Parathyroid adenoma (tissue), 2 donors: ENCODE measurements around the gene DBN1.
A peak's percentile ranks its signal among the peaks of the same experiment; 100 is the strongest.

Experiments used
- H2AFZ ChIP-seq: fragments of 300-600 bp; sonication (generic); one replicate; pipeline ENCODE4 v1.7.0; 2017; ENCODE audit warnings: antibody characterized with exemption, mild to moderate bottlenecking
- H3K27ac ChIP-seq: fragments of 300-600 bp; sonication (generic); one replicate; pipeline ENCODE4 v1.7.0; 2017
- H3K27me3 ChIP-seq: fragments of 300-600 bp; sonication (generic); one replicate; pipeline ENCODE4 v1.7.0; 2017; ENCODE audit warnings: low read length; ENCODE audit not compliant: control insufficient read depth, insufficient read depth
- H3K36me3 ChIP-seq: fragments of 300-600 bp; sonication (generic); one replicate; pipeline ENCODE4 v1.7.0; 2017; ENCODE audit warnings: low read length; ENCODE audit not compliant: control insufficient read depth, insufficient read depth
- H3K4me1 ChIP-seq: fragments of 300-600 bp; sonication (generic); one replicate; pipeline ENCODE4 v1.7.0; 2017; ENCODE audit warnings: control low read depth
- H3K4me2 ChIP-seq: fragments of 300-600 bp; sonication (generic); one replicate; pipeline ENCODE4 v1.7.0; 2017; ENCODE audit warnings: low read length
- H3K4me3 ChIP-seq: fragments of 300-600 bp; sonication (generic); one replicate; pipeline ENCODE4 v1.7.0; 2017; ENCODE audit warnings: low read depth, low read length
- H3K79me2 ChIP-seq: fragments of 300-600 bp; sonication (generic); one replicate; pipeline ENCODE4 v1.7.0; 2017; ENCODE audit warnings: control low read depth
- H3K9ac ChIP-seq: fragments of 300-600 bp; sonication (generic); one replicate; pipeline ENCODE4 v1.7.0; 2017; ENCODE audit warnings: mild to moderate bottlenecking
- H3K9me3 ChIP-seq: fragments of 300-600 bp; sonication (generic); one replicate; pipeline ENCODE4 v1.7.0; 2017; ENCODE audit warnings: low read length; ENCODE audit not compliant: control insufficient read depth
- CTCF ChIP-seq: fragments of 300-600 bp; sonication (generic); IDR thresholded peaks from one replicate; pipeline ENCODE4 v1.7.0; 2017; ENCODE audit warnings: antibody characterized with exemption, mild to moderate bottlenecking
- donor health status: primary hyperparathyroidism.

Gene DBN1

GRCh38 chr5:177449140-177450061 is 24.0 kb downstream of the DBN1 start:
- no peak overlapping the region for H3K4me2 ChIP-seq
- H3K9me3 ChIP-seq, result no peaks in the 10 kb centered on the region
- no peak overlapping the region for H2AFZ ChIP-seq
- no peaks in the 10 kb centered on the region for H3K79me2 ChIP-seq
- H3K4me1 ChIP-seq, result peaks cover 16% of the 10 kb centered on the region
- no peak overlapping the region for H3K27ac ChIP-seq
- TF ChIP-seq CTCF, result no peak
- no peak overlapping the region for H3K4me3 ChIP-seq
- no peak overlapping the region for H3K9ac ChIP-seq
- peaks cover 4% of the 10 kb centered on the region for H3K27me3 ChIP-seq
- no peaks in the 10 kb centered on the region for H3K36me3 ChIP-seq

GRCh38 chr5:177448244-177448950 is 25.0 kb downstream of the DBN1 start:
- H3K4me2 ChIP-seq, result peak overlapping the region; percentile 42
- no peak overlapping the region for H3K27ac ChIP-seq
- no peak for TF ChIP-seq CTCF
- no peaks in the 10 kb centered on the region for H3K79me2 ChIP-seq
- H3K4me1 ChIP-seq, result peaks cover 8% of the 10 kb centered on the region
- no peaks in the 10 kb centered on the region for H3K36me3 ChIP-seq
- no peak overlapping the region for H2AFZ ChIP-seq
- H3K9ac ChIP-seq, result no peak overlapping the region
- H3K9me3 ChIP-seq, result no peaks in the 10 kb centered on the region
- H3K27me3 ChIP-seq, result no peaks in the 10 kb centered on the region
- no peak overlapping the region for H3K4me3 ChIP-seq

- H3K27ac ChIP-seq, result peak overlapping the region; percentile 57
Measured at GRCh38 chr5:177447611-177448243, 25.7 kb downstream of the DBN1 start.

GRCh38 chr5:177447066-177447610 is 26.3 kb downstream of the DBN1 start:
- H3K4me2 ChIP-seq, result peak overlapping the region; percentile 89
- H3K9ac ChIP-seq, result no peak overlapping the region
- H3K79me2 ChIP-seq, result no peaks in the 10 kb centered on the region
- peak overlapping the region; percentile 40 for H3K4me3 ChIP-seq
- peaks cover 8% of the 10 kb centered on the region for H3K4me1 ChIP-seq
- no peaks in the 10 kb centered on the region for H3K36me3 ChIP-seq
- H3K27ac ChIP-seq, result no peak overlapping the region
- no peaks in the 10 kb centered on the region for H3K27me3 ChIP-seq
- TF ChIP-seq CTCF, result no peak
- no peaks in the 10 kb centered on the region for H3K9me3 ChIP-seq
- H2AFZ ChIP-seq, result peak overlapping the region; percentile 64

More at GRCh38 chr5:177447611-177448243, 25.7 kb downstream of the DBN1 start:
- peak overlapping the region; percentile 42 for H3K4me2 ChIP-seq
- H2AFZ ChIP-seq, result peak overlapping the region; percentile 73
- no peak overlapping the region for H3K9ac ChIP-seq
- no peaks in the 10 kb centered on the region for H3K27me3 ChIP-seq
- H3K36me3 ChIP-seq, result no peaks in the 10 kb centered on the region
- no peak overlapping the region for H3K4me3 ChIP-seq
- H3K79me2 ChIP-seq, result no peaks in the 10 kb centered on the region
- no peak for TF ChIP-seq CTCF
- peaks cover 8% of the 10 kb centered on the region for H3K4me1 ChIP-seq
- H3K9me3 ChIP-seq, result no peaks in the 10 kb centered on the region
